HCT116 (cell line): ENCODE results near the gene LDAH. TPM values are rescaled to one million over a fixed set of nuclear protein-coding genes. Genes with fewer than 3 reads are reported as not detected.

Experiments used
- ATAC-seq: fragments of 200-7000 bp; cut with Tn5 transposase; 2 replicates; pipeline ENCODE4 v1.9.1; 2020; ENCODE audit warnings: mild to moderate bottlenecking, moderate library complexity
- BruUV-seq: library from RNA; stranded (reverse); fragments of 400-500 nt; replicated peaks from 2 replicates; lab custom pipeline; 2021; lab: Mats Ljungman, UMichigan
- CTCF ChIA-PET: fragments of 300-600 bp; sonication (Branson Sonifier 250); formaldehyde crosslinking; loops from one replicate; lab custom pipeline; 2021; ENCODE audit warnings: antibody characterized with exemption; lab: Charles Lee
- POLR2A ChIA-PET: fragments of 300-600, 350-600 bp; sonication (Branson Sonifier 250); formaldehyde crosslinking; loops from one replicate; lab custom pipeline; 2021; ENCODE audit warnings: antibody characterized with exemption; lab: Charles Lee
- RAD21 ChIA-PET, 2 experiments: fragments of 300-600 bp; sonication (Branson Sonifier 250); formaldehyde crosslinking; loops; one replicate each; lab custom pipeline; 2023; ENCODE audit warnings: low total read pairs in 2 of 2; ENCODE audit not compliant: uncharacterized antibody in 2 of 2, unreplicated experiment in 2 of 2, low non-redundant PET in 1 of 2; lab: Charles Lee
- DNase-seq: peaks from one replicate; pipeline ENCODE4 v3.0.0-alpha.2; 2010; ENCODE audit warnings: low read depth, low spot score
- H2AFZ ChIP-seq: fragments of 200-600 bp; shearing (Covaris generic), sonication (generic); 2 replicates; pipeline ENCODE4 v1.6.1; 2017; ENCODE audit warnings: low read depth, mixed run types, mixed read lengths, antibody characterized with exemption, low read length; ENCODE audit not compliant: poor library complexity, severe bottlenecking
- H3K27ac ChIP-seq: 2 replicates; pipeline ENCODE4 v1.5.1; 2012; ENCODE audit warnings: low read depth, low read length
- H3K27me3 ChIP-seq: fragments of 200-600 bp; sonication (generic); 2 replicates; pipeline ENCODE4 v1.6.1; 2016; ENCODE audit warnings: mixed run types, low read length, mixed read lengths; ENCODE audit not compliant: insufficient read depth
- H3K36me3 ChIP-seq, 2 experiments: fragments of 200-500 bp in 1 of 2; fragments of 200-600 bp in 1 of 2; sonication (Bioruptor generic) in 1 of 2; sonication (generic) in 1 of 2; 2 replicates each; pipeline versions ENCODE4 v1.5.1 to v1.6.1; 2014 to 2016; ENCODE audit warnings: low read length in 2 of 2, inconsistent platforms in 1 of 2, mixed read lengths in 1 of 2, mixed run types in 1 of 2; ENCODE audit not compliant: insufficient read depth in 2 of 2, control insufficient read depth in 1 of 2
- H3K4me1 ChIP-seq, 2 experiments: fragments of 200-600 bp in 1 of 2; sonication (generic) in 1 of 2; 2 replicates each; pipeline versions ENCODE4 v1.5.1 to v1.6.1; 2012 to 2017; ENCODE audit warnings: low read length in 2 of 2, inconsistent platforms in 1 of 2, mild to moderate bottlenecking in 1 of 2, mixed read lengths in 1 of 2, mixed run types in 1 of 2, moderate library complexity in 1 of 2; ENCODE audit not compliant: insufficient read depth in 2 of 2, control insufficient read depth in 1 of 2
- H3K4me2 ChIP-seq: fragments of 200-600 bp; sonication (generic); 2 replicates; pipeline ENCODE4 v1.6.1; 2017; ENCODE audit warnings: mixed run types, low read length, mixed read lengths
- H3K4me3 ChIP-seq, 2 experiments: fragments of 200-600 bp in 1 of 2; sonication (generic) in 1 of 2; replicated peaks in 1 of 2; 2 replicates each; pipeline ENCODE4 v1.5.1; 2011 to 2016; ENCODE audit warnings: low read length in 2 of 2, control low read depth in 1 of 2, low read depth in 1 of 2, mild to moderate bottlenecking in 1 of 2, mixed read lengths in 1 of 2, mixed run types in 1 of 2
- H3K79me2 ChIP-seq: fragments of 200-600 bp; sonication (generic); 2 replicates; pipeline ENCODE4 v1.6.1; 2017; ENCODE audit warnings: mild to moderate bottlenecking, mixed run types, low read length, moderate library complexity, mixed read lengths; ENCODE audit not compliant: insufficient read depth
- H3K9ac ChIP-seq: fragments of 200-600 bp; sonication (generic); 2 replicates; pipeline ENCODE4 v1.6.1; 2016; ENCODE audit warnings: low read length, mixed read lengths
- H3K9me2 ChIP-seq: fragments of 200-600 bp; sonication (generic), shearing (Covaris generic); 2 replicates; pipeline ENCODE4 v1.6.1; 2017; ENCODE audit warnings: mixed run types, mild to moderate bottlenecking, moderate library complexity; ENCODE audit not compliant: insufficient read depth
- H3K9me3 ChIP-seq, 2 experiments: fragments of 200-500 bp in 1 of 2; fragments of 200-600 bp in 1 of 2; sonication (Bioruptor generic) in 1 of 2; sonication (generic) in 1 of 2; 2 replicates each; pipeline ENCODE4 v1.6.1; 2014 to 2017; ENCODE audit warnings: low read length in 2 of 2, mixed read lengths in 2 of 2, inconsistent platforms in 1 of 2, low read depth in 1 of 2, mild to moderate bottlenecking in 1 of 2, mixed run types in 1 of 2, moderate library complexity in 1 of 2; ENCODE audit not compliant: control insufficient read depth in 1 of 2, insufficient read depth in 1 of 2
- H4K20me1 ChIP-seq: fragments of 200-600 bp; sonication (generic), shearing (Covaris generic); 2 replicates; pipeline ENCODE4 v1.6.1; 2017; ENCODE audit warnings: mixed run types, mild to moderate bottlenecking, moderate library complexity; ENCODE audit not compliant: insufficient read depth
- CTCF ChIP-seq, 3 experiments: fragments of 200-600 bp in 1 of 3; sonication (generic) in 1 of 3; IDR thresholded peaks in 2 of 3; conservative IDR thresholded peaks in 1 of 3; 2 replicates each; pipeline ENCODE4 v1.5.1; 2012 to 2017; ENCODE audit warnings: low read depth in 2 of 3, low read length in 2 of 3, antibody characterized with exemption in 1 of 3, borderline replicate concordance in 1 of 3, control low read depth in 1 of 3, mild to moderate bottlenecking in 1 of 3, mixed read lengths in 1 of 3, mixed run types in 1 of 3, moderate library complexity in 1 of 3; ENCODE audit not compliant: insufficient read depth in 1 of 3
- FOSL1 ChIP-seq: IDR thresholded peaks from 2 replicates; pipeline ENCODE4 v1.6.1; 2012; ENCODE audit warnings: low read depth
- JUND ChIP-seq: IDR thresholded peaks from 2 replicates; pipeline ENCODE4 v1.6.1; 2012
- POLR2AphosphoS5 ChIP-seq: IDR thresholded peaks from 2 replicates; pipeline ENCODE4 v1.6.1; 2011; ENCODE audit warnings: mild to moderate bottlenecking, low read depth, low read length, moderate library complexity
- TCF7L2 ChIP-seq: IDR thresholded peaks from 2 replicates; pipeline ENCODE4 v1.7.0; 2011; ENCODE audit warnings: borderline replicate concordance, inconsistent platforms; ENCODE audit not compliant: insufficient read depth, insufficient read length; ENCODE audit errors: extremely low read depth
- ZFX ChIP-seq: fragments of 450-650 bp; IDR thresholded peaks from 2 replicates; pipeline ENCODE4 v1.6.1; 2017
- intact Hi-C: fragments of 100-400 bp; cut with micrococcal nuclease; formaldehyde crosslinking; loops from 2 replicates; pipeline ENCODE4 v1.10.0; 2022
- total RNA-seq: library from RNA; stranded (reverse); gene quantifications from one replicate; pipeline ENCODE4 v1.2.1, GENCODE V29; 2021; ENCODE audit not compliant: unreplicated experiment

The LDAH gene
- total RNA-seq, 1 experiment from 2014 or later = 25.7 TPM

- POLR2A ChIA-PET = no interaction called here
- no TSS peak for BruUV-seq
- no peak for ATAC-seq
These were observed 153.9 kb downstream of the LDAH start for GRCh38 chr2:20668871-20669475.

More at GRCh38 chr2:20668871-20669475, 153.9 kb downstream of the LDAH start:
- no peaks in the 10 kb centered on the region for H4K20me1 ChIP-seq
- 0 out of 2 replicates have a peak, but pooled peaks cover 6% of the 10 kb centered on the region for H3K27me3 ChIP-seq
- H3K9ac ChIP-seq = no peak overlapping the region
- DNase-seq = no peak
- no peaks in the 10 kb centered on the region for H3K4me1 ChIP-seq
- ChIA-PET CTCF (no interaction called here), RAD21 (no interaction called here)
- TF ChIP-seq FOSL1 (no peak), CTCF (IDR thresholded peaks at IDR 0.05 in 2 of 3, conservative IDR thresholded peaks at IDR 0.05 in 1 of 3; ENCODE audit: borderline replicate concordance in 1 of 3, insufficient read depth in 1 of 3, low read depth in 2 of 3, low read length in 2 of 3) (no peak), TCF7L2 (no peak), POLR2AphosphoS5 (no peak), JUND (no peak), ZFX (no peak)
- H3K4me3 ChIP-seq = no peak overlapping the region
- H3K36me3 ChIP-seq = no peaks in the 10 kb centered on the region
- no peaks in the 10 kb centered on the region for H3K9me3 ChIP-seq
- intact Hi-C loops = no loop called here
- H3K79me2 ChIP-seq = no peaks in the 10 kb centered on the region
- H2AFZ ChIP-seq = no peak overlapping the region
- H3K27ac ChIP-seq = no peak overlapping the region
- no peak overlapping the region for H3K4me2 ChIP-seq
- H3K9me2 ChIP-seq = no peaks in the 10 kb centered on the region
